GM12892 (cell line): Measurements from ENCODE around the gene PWP2.

Experiments
- POLR2A ChIP-seq: IDR thresholded peaks from 2 replicates; pipeline ENCODE4 v1.6.1; 2011; ENCODE audit warnings: low read depth, low read length, control low read depth
- POLR2AphosphoS5 ChIP-seq: IDR thresholded peaks from 2 replicates; pipeline ENCODE4 v1.6.1; 2011; ENCODE audit warnings: low read depth, low read length, control low read depth

GRCh38 chr21:44083631-44084291 is 23.4 kb upstream of the PWP2 start:
- TF ChIP-seq POLR2AphosphoS5 (no peak), POLR2A (no peak)
